GM18873 (cell line): ENCODE measurements around the gene STPG3.
A peak's percentile ranks its signal among the peaks of the same experiment; 100 is the strongest.

Experiments used
- ATAC-seq: cut with Tn5 transposase; IDR thresholded peaks from one replicate; pipeline ENCODE4 v1.9.1; 2021; ENCODE audit warnings: mild to moderate bottlenecking, moderate library complexity, moderate number of reproducible peaks; ENCODE audit not compliant: unreplicated experiment, low FRiP score

The STPG3 gene

DNA sequence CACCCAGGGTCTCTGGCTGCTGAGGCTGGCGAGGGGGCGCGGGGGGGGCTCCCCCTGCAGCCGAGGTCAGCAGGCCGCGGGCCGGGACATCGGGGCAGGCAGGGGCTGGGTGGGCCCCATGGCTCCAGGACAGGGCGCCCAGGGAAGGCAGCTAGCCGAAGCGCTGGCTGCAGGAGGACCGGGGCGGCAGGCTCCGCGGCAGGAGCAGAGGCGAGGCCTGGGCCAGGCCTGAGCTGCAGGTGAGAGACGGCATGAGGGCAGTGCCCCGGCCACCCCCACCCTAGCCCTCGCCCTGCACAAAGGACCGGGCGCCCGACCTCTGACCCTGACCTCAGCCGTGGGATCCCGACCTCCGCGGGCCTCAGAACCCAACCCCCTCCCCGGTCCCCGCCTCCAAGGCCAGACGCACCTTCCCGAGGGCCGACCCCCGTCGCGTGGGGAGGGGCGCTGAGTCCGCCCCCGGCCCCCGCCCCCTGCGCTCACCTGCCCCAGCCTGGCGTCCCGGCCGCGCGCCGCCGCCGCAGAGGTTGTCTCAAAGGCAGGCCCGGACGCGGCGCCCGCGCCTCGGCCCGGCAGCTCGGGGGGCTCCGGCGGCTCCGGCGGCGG, 29.5 kb upstream of the STPG3 start:
- no peak for ATAC-seq

DNA sequence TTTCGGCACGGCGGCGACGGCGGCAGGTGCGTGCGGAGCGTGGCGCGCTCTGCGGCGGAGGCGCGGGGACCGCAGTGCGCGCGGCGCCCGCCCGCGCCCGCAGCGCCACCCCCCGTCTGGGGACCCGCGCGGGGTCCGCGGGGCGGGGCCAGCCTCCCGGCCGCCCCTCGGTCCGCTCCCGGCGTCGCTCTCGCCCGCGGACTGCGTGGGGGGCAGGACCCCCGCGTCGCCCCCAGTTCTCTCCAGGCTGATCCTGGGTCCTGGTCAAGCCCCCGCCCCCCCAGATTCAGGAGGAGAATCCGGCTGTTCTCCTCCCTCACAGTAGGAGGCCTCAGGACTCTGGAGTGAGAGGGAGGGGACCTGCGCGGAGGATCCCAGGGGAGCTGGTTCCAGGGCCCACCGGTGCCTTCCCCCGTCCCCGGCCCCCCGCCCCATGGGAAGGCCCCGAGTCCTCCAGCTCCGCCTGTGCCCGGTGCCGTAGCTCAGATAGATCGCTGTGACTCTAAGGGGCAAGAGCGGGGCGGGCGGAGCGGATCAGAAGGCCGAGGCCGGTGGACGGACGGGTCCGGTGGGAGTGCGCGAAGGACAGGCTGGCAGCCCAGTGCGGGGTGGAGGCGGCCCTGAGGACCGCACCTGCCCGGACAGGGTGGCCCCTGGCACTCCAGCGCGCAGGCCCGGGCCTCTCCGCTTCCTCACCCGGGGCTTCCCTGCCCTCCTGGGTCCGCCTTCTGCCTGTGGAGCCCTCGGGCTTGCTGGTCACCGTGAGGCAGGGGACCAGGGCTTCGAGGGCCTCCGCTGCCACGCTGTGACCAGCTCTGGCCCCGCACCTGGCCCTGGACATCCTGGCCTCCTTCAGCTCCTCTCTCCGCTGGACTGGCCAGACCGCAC, 28.7 kb upstream of the STPG3 start, which contains the start of gene RNF208:
Gene RNF208 (minus strand): TSS at position 51 of the 888 bp plus-strand sequence. CDS start 1,028 bp downstream, outside the sequence.
- peak; percentile 2 for ATAC-seq

DNA sequence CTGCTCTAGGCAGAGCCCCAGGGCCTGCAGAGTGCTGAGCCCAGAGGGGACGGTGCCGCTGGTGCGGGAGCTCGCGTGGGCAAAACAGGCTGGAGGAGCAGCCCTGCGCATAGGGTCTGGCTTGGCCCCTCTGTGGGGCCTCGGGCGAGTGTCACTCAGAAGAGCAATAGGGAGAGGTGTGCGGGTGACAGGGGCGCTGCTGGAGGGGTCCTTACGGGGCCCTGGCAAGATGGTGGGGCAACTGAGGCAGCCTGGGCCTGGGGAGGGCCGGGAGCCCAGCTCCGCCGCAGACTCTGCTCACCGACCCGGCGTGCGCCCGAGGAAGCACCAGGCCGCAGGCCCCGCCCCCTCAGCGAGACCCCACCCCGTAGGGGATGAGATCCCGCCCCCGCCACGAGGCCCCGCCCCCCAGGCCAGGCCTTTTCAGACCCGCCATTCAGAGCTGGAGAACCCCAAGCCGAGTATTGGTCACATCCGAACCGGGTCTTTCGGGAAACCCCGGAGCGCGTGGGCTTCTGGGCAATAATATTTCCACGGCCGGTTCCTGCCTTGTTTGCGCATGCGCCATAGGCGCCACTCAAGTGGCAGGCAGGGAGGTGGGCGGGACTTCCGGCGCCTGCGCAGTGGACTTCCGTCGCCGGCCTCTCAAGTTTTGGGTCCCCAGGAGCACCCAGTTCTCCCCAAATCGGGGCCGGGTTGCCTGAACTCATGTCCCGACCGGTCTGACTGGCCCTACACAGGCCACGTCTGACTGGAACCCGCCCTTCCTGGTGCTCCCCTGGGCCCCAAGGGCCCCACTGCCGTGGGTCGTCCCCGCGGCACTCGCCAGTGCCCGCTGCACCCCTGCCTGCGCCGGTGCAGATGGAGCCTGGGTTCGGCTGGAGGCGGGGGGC, 27.8 kb upstream of the STPG3 start:
- peak; percentile 64 for ATAC-seq

DNA sequence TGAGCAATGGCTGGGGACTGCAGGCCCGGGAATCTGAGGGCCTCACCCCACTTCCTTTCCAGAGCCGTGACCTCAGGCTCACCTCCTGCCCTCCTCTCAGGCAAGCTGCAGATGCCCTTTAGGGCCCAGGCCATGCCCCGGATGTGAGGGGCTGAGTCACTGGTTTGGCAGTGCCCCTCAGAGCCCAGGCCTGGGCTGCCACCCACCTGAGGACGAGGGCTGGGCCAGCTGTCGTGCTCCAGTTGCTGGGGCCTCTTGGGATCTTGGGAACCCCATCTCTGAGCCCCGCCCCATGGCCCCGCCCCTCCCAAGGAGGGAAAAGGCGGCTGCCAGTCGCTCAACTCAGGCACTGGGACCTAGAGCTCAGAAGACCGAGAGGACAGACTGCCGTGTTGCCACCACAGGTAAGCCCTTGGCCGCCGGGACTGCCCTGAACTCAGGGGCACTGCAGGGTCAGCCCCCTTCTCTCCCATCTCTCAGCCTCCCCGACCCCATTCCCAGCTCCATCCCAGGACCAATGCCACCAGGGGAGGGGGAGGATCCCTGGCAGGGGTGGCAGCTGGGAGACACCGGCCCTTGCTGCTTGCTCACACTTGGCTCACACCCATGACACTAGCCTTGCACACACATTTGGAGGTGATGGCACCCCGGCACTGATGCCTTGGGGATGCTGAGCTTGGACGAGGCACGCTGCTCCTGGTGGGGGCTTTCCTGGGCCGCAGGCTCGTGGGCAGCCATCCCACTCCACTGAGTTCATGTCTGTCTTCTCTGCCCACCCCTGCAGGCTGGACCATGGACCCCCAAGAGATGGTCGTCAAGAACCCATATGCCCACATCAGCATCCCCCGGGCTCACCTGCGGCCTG, 26.0 kb upstream of the STPG3 start, which contains the start of gene CYSRT1:
Gene CYSRT1 (plus strand): TSS at position 345 of the 865 bp plus-strand sequence. CDS start 448 bp downstream, at position 793.
- ATAC-seq, result no peak

DNA sequence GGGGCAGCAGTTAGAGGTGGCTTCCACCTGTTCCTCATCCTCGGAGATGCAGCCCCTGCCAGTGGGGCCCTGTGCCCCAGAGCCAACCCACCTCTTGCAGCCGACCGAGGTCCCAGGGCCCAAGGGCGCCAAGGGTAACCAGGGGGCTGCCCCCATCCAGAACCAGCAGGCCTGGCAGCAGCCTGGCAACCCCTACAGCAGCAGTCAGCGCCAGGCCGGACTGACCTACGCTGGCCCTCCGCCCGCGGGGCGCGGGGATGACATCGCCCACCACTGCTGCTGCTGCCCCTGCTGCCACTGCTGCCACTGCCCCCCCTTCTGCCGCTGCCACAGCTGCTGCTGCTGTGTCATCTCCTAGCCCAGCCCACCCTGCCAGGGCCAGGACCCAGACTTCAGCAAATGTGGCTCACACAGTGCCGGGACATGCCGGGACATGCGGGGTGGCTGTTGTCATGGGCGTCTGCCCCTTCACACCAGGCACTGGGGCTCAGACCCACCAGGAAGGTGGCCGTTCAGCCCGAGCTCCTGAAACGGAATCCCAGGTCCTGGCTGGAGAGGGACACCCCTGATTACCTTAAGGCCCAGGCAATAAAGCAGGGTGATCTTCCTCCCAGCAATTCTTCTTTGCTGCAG, 25.3 kb upstream of the STPG3 start:
- no peak for ATAC-seq

DNA sequence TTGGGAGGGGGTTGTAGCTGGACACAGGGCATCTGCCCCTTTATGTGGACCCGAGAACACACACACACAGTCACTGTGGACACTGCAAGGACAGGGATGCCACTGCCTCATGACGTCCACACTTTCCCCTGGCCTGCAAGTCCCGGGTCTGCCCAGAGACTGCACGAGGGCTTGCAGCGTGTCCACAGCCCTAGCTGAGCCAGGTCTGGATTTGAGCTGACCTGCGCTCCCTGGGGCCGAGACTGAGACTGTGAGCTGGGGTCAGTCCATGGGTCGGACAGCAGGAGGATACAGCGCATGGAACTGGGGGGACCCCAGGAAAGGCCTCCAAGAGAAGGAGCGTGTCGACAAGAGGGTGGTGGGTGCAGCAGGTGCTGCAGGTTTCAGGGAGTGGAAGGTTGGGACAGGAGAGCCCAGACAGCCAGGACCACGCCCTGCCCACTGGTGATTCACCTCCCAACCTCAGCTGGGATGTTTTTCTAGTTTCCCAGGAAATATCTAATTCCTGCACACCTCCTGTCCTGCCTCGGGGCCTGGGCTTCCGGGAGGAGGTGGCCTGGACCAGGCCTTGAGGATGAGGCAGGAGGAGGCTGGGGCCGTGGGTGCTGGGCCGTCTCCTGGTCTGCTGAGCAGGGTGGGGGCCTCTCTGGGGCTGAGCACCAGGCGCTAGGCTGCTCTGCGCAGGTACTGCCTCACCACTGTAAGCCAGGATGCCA, 24.6 kb upstream of the STPG3 start:
- no peak for ATAC-seq

DNA sequence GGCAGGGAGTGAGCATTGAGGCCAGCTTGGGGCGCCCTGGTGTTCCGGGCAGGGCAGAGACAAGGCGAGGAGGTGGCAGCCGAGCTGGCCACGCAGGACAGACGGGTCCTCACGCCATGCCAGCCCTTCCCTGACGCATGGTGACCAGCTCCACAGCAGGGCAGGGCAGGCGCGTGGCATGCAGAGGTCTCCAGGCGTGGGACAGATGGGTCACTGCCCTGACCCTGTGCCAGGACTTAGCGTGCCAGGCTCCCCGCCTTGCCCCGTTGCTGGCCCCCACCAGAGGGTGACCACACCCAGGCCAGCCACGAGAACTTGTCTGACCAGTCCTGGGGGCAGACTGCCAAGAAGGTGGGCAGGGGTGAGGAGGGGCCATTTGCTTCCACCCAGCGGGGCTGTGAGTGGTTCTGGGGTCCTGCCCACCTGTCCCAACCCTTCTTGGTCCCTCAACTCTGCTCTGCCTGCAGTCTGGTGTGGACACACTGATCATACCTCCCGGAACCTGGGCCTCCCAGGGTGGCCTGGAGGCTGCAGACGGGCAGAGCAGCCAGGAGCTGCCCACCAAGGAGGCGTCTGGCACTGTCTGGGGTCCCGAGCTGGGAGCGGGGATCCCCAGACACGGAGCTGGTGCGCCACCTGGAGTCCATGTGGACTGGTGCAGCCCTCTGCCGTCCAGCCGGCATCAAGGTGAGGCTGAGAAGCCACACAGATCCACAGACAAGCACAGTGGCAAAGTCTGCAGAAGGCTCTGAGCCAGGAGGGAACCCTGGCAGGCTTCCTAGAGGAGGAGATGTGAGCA, 23.8 kb upstream of the STPG3 start, which contains the start of gene RNF224:
Gene RNF224 (plus strand): TSS at position 449 of the 799 bp plus-strand sequence. CDS start 834 bp downstream, outside the sequence.
- no peak for ATAC-seq

DNA sequence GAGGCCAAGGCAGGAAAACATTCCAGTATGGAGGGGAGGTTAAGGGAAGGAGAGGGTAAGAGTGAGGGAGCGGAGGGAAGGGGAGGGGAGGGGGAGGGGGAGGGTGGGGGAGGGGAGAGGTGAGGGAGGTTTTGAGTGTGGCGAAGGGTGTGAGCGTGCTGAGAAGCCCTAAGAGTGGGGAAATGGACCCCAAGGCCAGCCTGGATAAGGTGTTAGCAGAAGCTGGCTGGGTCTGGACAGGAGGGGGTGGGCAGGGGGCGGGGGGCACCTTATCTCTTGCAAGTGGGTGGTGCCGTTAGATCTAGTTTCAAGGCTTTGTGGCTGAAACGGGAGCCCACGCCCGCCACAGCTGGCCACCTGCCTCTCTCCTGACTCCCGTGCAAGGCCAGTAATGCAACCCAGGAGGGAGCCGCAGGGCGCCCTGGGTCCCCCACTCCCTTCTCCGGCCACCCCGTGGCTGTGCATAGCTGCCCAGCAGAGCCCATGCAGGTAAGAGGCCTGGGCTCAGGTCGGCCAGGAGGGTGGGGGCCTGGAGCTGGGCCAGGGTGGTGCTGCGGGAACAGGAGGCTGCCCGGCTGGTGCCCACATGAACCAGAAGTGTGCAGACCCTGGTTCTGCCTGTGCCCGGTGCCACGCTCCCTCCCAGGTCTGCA, 23.1 kb upstream of the STPG3 start:
- no peak for ATAC-seq

DNA sequence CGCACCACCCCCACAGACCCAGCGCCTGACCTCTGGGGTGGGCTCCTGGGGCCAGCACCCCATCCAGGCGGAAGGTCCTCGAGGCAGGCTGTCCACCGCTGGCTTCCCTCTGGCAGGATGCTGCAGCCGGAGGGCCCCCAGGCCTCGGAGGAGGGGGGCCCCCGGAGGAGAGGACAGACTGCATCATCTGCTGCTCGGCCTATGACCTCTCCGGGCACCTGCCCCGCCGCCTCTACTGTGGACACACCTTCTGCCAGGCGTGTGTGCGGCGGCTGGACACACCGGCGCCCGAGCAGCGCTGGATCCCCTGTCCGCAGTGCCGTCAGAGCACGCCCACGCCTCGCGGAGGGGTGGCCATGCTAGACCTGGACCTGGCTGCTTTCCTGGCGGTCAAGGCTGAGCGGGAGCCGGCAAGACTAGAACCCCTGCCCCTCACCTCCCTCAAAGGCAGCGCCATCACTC, 22.5 kb upstream of the STPG3 start:
- ATAC-seq, result no peak

DNA sequence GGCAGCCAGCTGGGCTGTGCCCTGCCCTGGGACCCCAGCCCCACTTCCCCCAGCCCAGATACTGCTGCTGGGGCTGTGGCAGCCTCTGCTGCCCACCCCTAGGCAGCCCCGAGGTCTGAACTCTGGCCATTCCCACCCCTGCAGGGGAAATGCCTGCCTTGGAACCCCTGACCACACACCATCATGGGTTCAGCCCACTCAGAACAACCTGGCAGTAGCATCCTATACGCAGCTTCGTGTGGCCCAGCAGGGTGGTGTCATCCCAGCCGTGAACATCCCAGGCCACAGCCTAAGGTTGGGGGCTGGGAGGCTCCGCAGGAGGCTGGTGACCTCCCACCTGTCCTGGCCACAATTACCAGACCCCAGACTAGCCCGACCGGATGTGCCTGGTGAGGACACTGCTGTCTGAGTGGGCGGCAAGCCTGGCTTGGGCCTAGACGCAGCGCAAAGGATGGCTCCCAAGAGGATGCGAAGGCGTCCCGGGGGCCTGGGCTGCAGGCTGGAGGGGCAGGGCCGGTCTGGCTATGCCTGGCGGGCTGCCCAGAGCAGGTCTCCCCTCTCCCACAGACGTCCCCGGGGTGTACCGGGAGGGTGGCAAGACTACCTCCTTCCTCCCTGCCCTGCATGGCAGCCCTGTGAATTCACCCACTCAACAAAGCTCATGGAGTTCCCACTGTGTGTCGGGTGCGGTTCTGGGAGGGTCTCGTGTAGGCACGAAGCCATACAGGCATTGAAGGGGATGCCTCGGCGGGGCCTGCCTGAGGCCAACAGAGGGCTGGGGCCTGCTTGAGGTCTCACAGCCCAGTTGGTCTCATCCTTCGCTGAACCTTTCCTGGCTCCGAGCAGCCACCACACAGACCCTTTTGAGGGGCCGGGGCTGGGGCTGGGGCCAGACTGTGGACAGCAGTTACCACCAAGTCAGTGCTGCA, 21.9 kb upstream of the STPG3 start:
- ATAC-seq, result no peak

DNA sequence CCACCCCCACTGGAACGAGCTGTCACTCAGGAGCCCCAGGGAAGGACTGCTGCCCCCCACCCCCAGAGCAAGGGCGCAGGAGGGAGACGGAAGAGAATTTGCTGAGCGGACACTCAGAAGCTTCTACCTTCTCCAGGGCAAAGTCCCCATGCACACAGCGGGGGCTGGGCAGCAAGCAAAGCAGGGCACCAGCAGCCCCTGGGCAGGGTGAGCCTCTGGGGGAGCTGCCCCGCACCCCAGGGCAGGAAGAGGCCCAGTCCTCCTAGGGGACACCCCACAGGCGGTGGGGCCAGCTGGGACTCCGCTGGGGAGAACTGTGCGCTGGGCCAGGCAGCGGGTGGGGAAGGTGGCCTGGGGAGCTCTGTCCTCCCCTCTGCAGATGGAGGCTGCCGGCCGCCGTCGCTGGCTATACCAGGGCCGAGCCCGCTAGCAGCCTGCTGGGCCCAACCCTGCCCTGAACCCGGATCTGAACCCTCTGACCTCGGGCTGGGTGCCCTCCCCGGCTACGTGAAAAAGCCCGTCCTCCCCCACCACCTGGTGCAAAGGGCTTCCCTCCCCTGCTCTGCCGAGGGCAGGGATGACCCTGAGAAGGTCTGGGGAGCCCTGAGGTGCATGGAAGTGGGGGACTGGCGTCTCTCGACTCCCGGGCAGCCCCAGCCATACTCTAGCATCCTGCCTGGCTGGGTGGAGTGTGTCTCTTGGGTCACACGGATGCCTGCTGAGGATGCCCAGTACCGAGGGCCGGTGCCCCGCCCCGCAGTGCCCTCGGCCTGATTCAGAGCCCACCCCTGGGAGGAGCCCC, 21.0 kb upstream of the STPG3 start:
- ATAC-seq, result no peak

DNA sequence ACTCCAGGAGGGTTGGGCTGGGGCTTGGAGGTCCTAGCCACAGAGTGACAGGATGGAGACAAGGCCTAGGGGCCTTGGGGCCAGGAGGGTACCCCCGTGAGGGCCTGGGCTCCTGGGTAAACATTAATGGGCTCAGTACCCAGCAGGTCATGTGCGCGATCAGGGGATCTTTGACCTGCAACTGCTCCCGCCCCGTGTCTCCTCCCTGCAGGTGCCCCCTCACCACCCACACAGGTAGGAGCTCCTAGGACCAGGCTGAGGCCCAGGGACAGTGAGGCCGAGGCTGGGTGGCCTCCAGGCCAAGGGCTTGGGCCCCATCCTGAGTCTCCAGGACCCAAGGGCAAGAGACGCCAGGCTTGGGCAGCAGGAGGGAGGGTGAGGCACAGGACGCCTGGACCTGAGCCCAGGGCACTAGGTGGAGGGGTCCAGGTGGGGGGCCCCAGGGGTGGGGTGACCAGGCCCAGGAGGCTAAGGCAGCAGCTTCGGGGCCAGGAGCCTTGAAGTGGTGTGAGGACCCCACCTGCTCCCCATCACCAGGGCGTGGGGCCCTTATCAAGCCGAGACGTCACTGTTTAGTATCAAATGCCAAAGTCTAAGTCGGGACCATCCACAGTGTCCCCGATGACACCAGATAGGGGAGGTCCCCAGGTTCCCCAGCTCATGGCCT, 20.2 kb upstream of the STPG3 start, which contains the start of gene SLC34A3:
Gene SLC34A3 (plus strand): TSS at position 197 of the 667 bp plus-strand sequence. CDS start 802 bp downstream, outside the sequence.
- no peak for ATAC-seq

DNA sequence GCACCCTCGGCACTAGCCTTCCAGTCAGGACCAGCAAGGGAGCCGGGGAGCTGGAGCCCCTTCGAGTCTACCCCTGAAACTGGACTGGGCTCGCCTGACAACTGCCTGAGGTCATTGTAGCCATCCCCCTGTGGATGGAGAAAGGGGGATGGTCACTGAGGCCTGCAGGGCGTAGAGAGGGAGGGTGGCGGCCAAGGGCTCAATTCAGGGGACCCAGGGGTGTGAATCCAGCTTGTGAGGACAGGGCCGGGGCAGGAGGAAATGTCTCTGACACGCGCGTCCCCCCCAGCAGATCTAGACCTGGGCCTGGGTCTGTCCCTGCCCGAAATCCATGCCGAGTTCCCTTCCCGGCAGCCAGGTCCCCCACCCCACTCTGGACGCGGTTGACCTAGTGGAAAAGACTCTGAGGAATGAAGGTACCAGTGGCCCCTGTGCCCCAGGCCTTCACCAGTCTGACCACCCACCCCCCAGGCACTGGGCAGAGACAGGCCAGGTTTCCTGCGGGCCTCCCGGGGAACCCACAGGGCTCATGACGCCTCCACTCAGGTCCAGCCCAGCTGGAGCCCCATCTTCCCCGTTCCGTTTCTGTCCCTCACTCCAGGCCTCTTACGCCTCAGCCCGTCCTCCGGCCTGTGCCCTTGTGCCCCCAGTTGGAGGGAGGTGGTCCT, 19.6 kb upstream of the STPG3 start:
- ATAC-seq, result no peak

DNA sequence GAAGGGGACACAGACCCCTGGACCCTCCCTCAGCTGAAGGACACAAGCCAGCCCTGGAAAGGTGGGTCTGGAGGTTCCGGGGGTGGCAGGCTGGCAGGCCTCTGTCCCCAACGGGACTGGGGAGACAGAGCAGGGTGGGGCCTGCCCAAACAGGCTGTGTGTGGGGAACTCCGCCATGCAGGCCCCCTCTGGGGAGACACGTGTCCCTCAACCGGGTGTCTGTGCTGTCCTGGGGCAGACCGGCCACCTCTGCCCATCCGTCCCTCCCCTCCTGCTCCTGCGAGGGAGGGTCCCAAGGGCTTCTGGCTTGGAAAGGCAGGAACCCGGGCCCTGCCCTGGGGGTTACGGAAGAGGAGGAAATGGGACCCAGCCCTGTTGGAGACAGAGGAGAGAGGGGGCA, 19.0 kb upstream of the STPG3 start:
- no peak for ATAC-seq
